K562 (cell line): ENCODE data around the gene ARHGDIB. TPM values are rescaled to one million over a fixed set of nuclear protein-coding genes. Genes with fewer than 3 reads are reported as not detected.

ENCODE experiments used
- ATAC-seq: fragments of 200-7000 bp; cut with Tn5 transposase; 3 replicates; pipeline ENCODE4 v1.9.1; 2020; ENCODE audit warnings: moderate library complexity
- BruUV-seq: library from RNA; stranded (reverse); fragments of 400-500 nt; replicated peaks from 2 replicates; lab custom pipeline; 2021; lab: Mats Ljungman, UMichigan
- CTCF ChIA-PET: fragments of 300-600 bp; formaldehyde crosslinking; extraction: SDS; loops from one replicate; lab custom pipeline; 2021; ENCODE audit warnings: low intra/inter-chr PET ratio; lab: Yijun Ruan, JAX
- POLR2A ChIA-PET: fragments of 300-600, 350-650 bp; sonication (Branson Sonifier 250); formaldehyde crosslinking; extraction: SDS; loops from one replicate; lab custom pipeline; 2021; ENCODE audit warnings: antibody characterized with exemption, inconsistent platforms; lab: Yijun Ruan, JAX
- DNase-seq, 4 experiments: peaks; one replicate each; pipeline versions ENCODE4 v3.0.0 to v3.0.0-alpha.2; 2011 to 2018; ENCODE audit warnings: low spot score in 3 of 4, mixed read lengths in 3 of 4; ENCODE audit errors: extremely low read depth in 1 of 4
- FAIRE-seq: peaks from 2 replicates; lab custom pipeline; 2011; peaks lifted over from hg19 to GRCh38; lab: Jason Lieb, UNC
- H2AFZ ChIP-seq: 2 replicates; pipeline ENCODE4 v1.6.0; 2011; ENCODE audit warnings: low read depth, low read length, control low read depth, inconsistent platforms
- H3K27ac ChIP-seq: fragments of 200-600 bp; 3 replicates; pipeline ENCODE4 v1.8.0; 2011; ENCODE audit warnings: low read depth, mild to moderate bottlenecking, control low read depth, inconsistent platforms, low read length, moderate library complexity, mixed read lengths; ENCODE audit errors: extremely low read depth
- H3K27me3 ChIP-seq, 2 experiments: fragments of 300-600 bp in 1 of 2; 2 replicates in 1 of 2; 3 replicates in 1 of 2; pipeline versions ENCODE4 v1.6.0 to v1.8.0; 2011; ENCODE audit warnings: inconsistent platforms in 2 of 2, low read length in 2 of 2, mild to moderate bottlenecking in 1 of 2, mixed read lengths in 1 of 2, moderate library complexity in 1 of 2; ENCODE audit not compliant: control insufficient read depth in 2 of 2, insufficient read depth in 2 of 2
- H3K36me3 ChIP-seq: fragments of 300-600 bp; 3 replicates; pipeline ENCODE4 v1.8.0; 2011; ENCODE audit warnings: mild to moderate bottlenecking, low read length, inconsistent platforms; ENCODE audit not compliant: control insufficient read depth, insufficient read depth
- H3K4me1 ChIP-seq, 2 experiments: fragments of 200-600 bp in 1 of 2; replicated peaks in 1 of 2; 2 replicates in 1 of 2; 3 replicates in 1 of 2; pipeline versions ENCODE4 v1.5.1 to v1.8.0; 2011; ENCODE audit warnings: inconsistent platforms in 2 of 2, low read length in 2 of 2, mild to moderate bottlenecking in 1 of 2, mixed read lengths in 1 of 2, moderate library complexity in 1 of 2; ENCODE audit not compliant: control insufficient read depth in 2 of 2, insufficient read depth in 2 of 2
- H3K4me2 ChIP-seq: 2 replicates; pipeline ENCODE4 v1.6.1; 2011; ENCODE audit warnings: low read length, control low read depth, inconsistent platforms, mixed read lengths; ENCODE audit not compliant: insufficient read depth
- H3K4me3 ChIP-seq: fragments of 200-600 bp; sonication (generic), shearing (Covaris generic); 2 replicates; pipeline ENCODE4 v1.5.1; 2016; ENCODE audit warnings: control low read depth, inconsistent platforms
- H3K79me2 ChIP-seq: fragments of 200-600 bp; 3 replicates; pipeline ENCODE4 v1.8.0; 2011; ENCODE audit warnings: low read length, inconsistent platforms; ENCODE audit not compliant: control insufficient read depth, insufficient read depth
- H3K9ac ChIP-seq, 2 experiments: 2 replicates each; pipeline versions ENCODE4 v1.6.0 to v1.6.1; 2011; ENCODE audit warnings: low read depth in 2 of 2, low read length in 2 of 2, control low read depth in 1 of 2, inconsistent platforms in 1 of 2, mild to moderate bottlenecking in 1 of 2, mixed read lengths in 1 of 2; ENCODE audit not compliant: insufficient read depth in 1 of 2
- H3K9me1 ChIP-seq: one replicate; pipeline ENCODE4 v1.6.0; 2011; ENCODE audit warnings: inconsistent platforms, mild to moderate bottlenecking, low read length, moderate library complexity; ENCODE audit not compliant: control insufficient read depth, insufficient read depth
- H3K9me3 ChIP-seq: replicated peaks from 2 replicates; pipeline ENCODE4 v1.5.1; 2011; ENCODE audit warnings: low read depth, low read length, inconsistent platforms; ENCODE audit not compliant: control insufficient read depth, insufficient read depth
- H4K20me1 ChIP-seq: replicated peaks from 2 replicates; pipeline ENCODE4 v1.6.1; 2011; ENCODE audit warnings: low read length, inconsistent platforms, mixed read lengths; ENCODE audit not compliant: control insufficient read depth, insufficient read depth
- ATF1 ChIP-seq, 2 experiments: fragments of 450-650 bp in 1 of 2; IDR thresholded peaks; 2 replicates each; pipeline ENCODE4 v1.6.1; 2016; ENCODE audit warnings: missing compliant biosample characterization in 1 of 2, missing genetic modification characterization in 1 of 2
- CBX8 ChIP-seq: fragments of 200-600 bp; sonication (generic); IDR thresholded peaks from 2 replicates; pipeline ENCODE4 v1.6.1; 2012; ENCODE audit warnings: borderline replicate concordance, mixed run types, low read depth, mild to moderate bottlenecking, moderate library complexity, mixed read lengths, low read length, control low read depth, inconsistent platforms; ENCODE audit not compliant: poor library complexity, severe bottlenecking; ENCODE audit errors: extremely low read depth
- CREB3 ChIP-seq: fragments of 450-650 bp; conservative IDR thresholded peaks from 2 replicates; pipeline ENCODE4 v1.6.1; 2016; ENCODE audit warnings: missing genetic modification characterization, low read depth, mild to moderate bottlenecking, missing compliant biosample characterization, moderate library complexity
- CTBP1 ChIP-seq: fragments of 450-650 bp; IDR thresholded peaks from 2 replicates; pipeline ENCODE4 v1.6.1; 2016; ENCODE audit warnings: borderline replicate concordance
- DEAF1 ChIP-seq: fragments of 450-650 bp; formaldehyde crosslinking; IDR thresholded peaks from 2 replicates; pipeline ENCODE4 v1.4.0; 2020; ENCODE audit warnings: mild to moderate bottlenecking, moderate library complexity
- ELF1 ChIP-seq: fragments of 200-800 bp; sonication (Bioruptor generic); IDR thresholded peaks from 2 replicates; pipeline ENCODE4 v1.6.1; 2016; ENCODE audit warnings: missing genetic modification characterization, missing compliant biosample characterization
- ESRRA ChIP-seq: fragments of 450-650 bp; IDR thresholded peaks from 2 replicates; pipeline ENCODE4 v1.6.1; 2014; ENCODE audit warnings: low read depth, mild to moderate bottlenecking, moderate library complexity, borderline replicate concordance
- EWSR1 ChIP-seq: fragments of 450-650 bp; IDR thresholded peaks from 2 replicates; pipeline ENCODE4 v1.6.1; 2018; ENCODE audit warnings: borderline replicate concordance, mild to moderate bottlenecking, low read depth, moderate library complexity; ENCODE audit not compliant: partially characterized antibody
- FIP1L1 ChIP-seq: fragments of 200-400 bp; formaldehyde crosslinking; IDR thresholded peaks from 2 replicates; pipeline ENCODE4 v1.6.1; 2018; ENCODE audit warnings: mild to moderate bottlenecking, low read depth, low read length; ENCODE audit not compliant: poor library complexity, severe bottlenecking
- HNRNPUL1 ChIP-seq: fragments of 200-400 bp; formaldehyde crosslinking; IDR thresholded peaks from 2 replicates; pipeline ENCODE4 v1.6.1; 2017; ENCODE audit warnings: low read length
- KLF6 ChIP-seq: fragments of 250-450 bp; sonication (Bioruptor Pico); IDR thresholded peaks from 2 replicates; pipeline ENCODE4 v1.4.0; 2020; ENCODE audit warnings: mild to moderate bottlenecking, moderate library complexity, borderline replicate concordance
- PRPF4 ChIP-seq: fragments of 200-400 bp; formaldehyde crosslinking; IDR thresholded peaks from one replicate; pipeline ENCODE4 v1.6.1; 2017; ENCODE audit warnings: low read length, low read depth, mild to moderate bottlenecking; ENCODE audit not compliant: insufficient read depth, poor library complexity, severe bottlenecking
- ZNF316 ChIP-seq: fragments of 450-650 bp; IDR thresholded peaks from 2 replicates; pipeline ENCODE4 v1.6.1; 2016
- ZNF551 ChIP-seq: fragments of 250-450 bp; sonication (Bioruptor Pico); IDR thresholded peaks from 2 replicates; pipeline ENCODE4 v1.5.0; 2021; ENCODE audit warnings: mild to moderate bottlenecking, moderate library complexity
- ZNF639 ChIP-seq, 2 experiments: fragments of 200-800 bp in 1 of 2; sonication (Bioruptor generic) in 1 of 2; sonication (generic) in 1 of 2; formaldehyde crosslinking in 1 of 2; IDR thresholded peaks in 1 of 2; conservative IDR thresholded peaks in 1 of 2; 2 replicates each; pipeline versions ENCODE4 v1.5.0 to v1.6.1; 2016 to 2020; ENCODE audit warnings: missing compliant biosample characterization in 1 of 2, missing genetic modification characterization in 1 of 2, missing genetic modification reagents in 1 of 2
- ZSCAN29 ChIP-seq: fragments of 450-650 bp; IDR thresholded peaks from 2 replicates; pipeline ENCODE4 v1.6.1; 2017
- WGBS: fragments of 100-300 bp; shearing (Covaris generic); methylation state at CpG from one replicate; pipeline ENCODE4 v1.1.6; 2016; ENCODE audit warnings: low coverage, mixed read lengths; ENCODE audit not compliant: insufficient coverage; ENCODE audit errors: missing lambda C conversion rate; 5-methylcytosine and 5-hydroxymethylcytosine counted together
- in situ Hi-C: fragments of 300-500 bp; cut with MboI; formaldehyde crosslinking; loops from 4 replicates; pipeline ENCODE4 v1.15.0; 2018; ENCODE audit warnings: inconsistent platforms, mixed read lengths
- intact Hi-C: fragments of 100-400 bp; cut with micrococcal nuclease; formaldehyde crosslinking; loops from 2 replicates; pipeline ENCODE4 v1.14.2; 2022
- polyA plus RNA-seq, 8 experiments: library from polyadenylated mRNA; depleted of rRNA in 4 of 8; stranded (reverse) in 5 of 8; unstranded in 3 of 8; fragments of >200 nt; fragmentation: Nextera tagmentation in 2 of 8; fragmentation: Illumina TruSeq in 1 of 8; extraction: Ambion mirVana in 2 of 8; extraction: Trizol in 1 of 8; gene quantifications; 2 replicates each; pipeline versions ENCODE4 v1.2.1 to v1.2.3, GENCODE V29; 2011 to 2014; ENCODE audit warnings: inconsistent platforms in 1 of 8, missing spikeins in 1 of 8
- total RNA-seq, 7 experiments: library from RNA; depleted of rRNA in 6 of 7; stranded (reverse); fragments of >200 nt in 6 of 7; fragmentation: Illumina TruSeq in 2 of 7; extraction: Trizol in 2 of 7; gene quantifications; 2 replicates each; pipeline versions ENCODE4 v1.2.1 to v1.2.3, GENCODE V29; 2011 to 2021; ENCODE audit warnings: low replicate concordance in 1 of 7

Gene ARHGDIB
- total and polyA plus RNA-seq, 9 of the 15 experiments (the other 6 are each of a cell fraction or from before 2014, with no cell fraction given) = 9.5 to 204 (median 116) TPM

DNA sequence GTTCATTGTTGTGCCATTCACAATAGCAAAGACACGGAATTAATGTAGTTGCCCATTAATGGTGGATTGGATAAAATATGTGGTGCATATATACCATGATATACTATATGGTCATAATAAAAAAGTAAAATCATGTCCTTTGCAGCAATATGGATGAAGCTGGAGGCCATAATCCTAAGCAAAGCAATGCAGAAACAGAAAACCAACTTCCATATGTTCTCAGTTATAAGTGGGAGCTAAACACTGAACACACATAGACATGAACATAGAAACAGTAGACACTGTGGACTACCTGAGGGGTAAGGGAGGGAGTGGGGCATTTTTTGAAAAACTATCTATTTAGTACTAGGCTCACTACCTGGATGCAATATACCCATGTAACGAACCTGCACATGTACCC lies 20.0 kb downstream of the ARHGDIB start:
- WGBS = 36% methylated on average over 2 of the region's 2 CpGs
- no peak overlapping the region for H3K4me2 ChIP-seq
- H3K4me3 ChIP-seq = no peak overlapping the region
- H3K9me1 ChIP-seq = no peaks in the 10 kb centered on the region
- H3K4me1 ChIP-seq = no peaks in the 10 kb centered on the region
- BruUV-seq = no TSS peak
- H3K9ac ChIP-seq = no peak overlapping the region
- CTCF ChIA-PET = no interaction called here
- no peak overlapping the region for H2AFZ ChIP-seq
- ATAC-seq (no peak), FAIRE-seq (no peak), DNase-seq (no peak)
- no peaks in the 10 kb centered on the region for H3K79me2 ChIP-seq
- TF ChIP-seq ESRRA (no peak), ZNF316 (no peak), CBX8 (no peak), ELF1 (tag) (no peak), ATF1 (CRISPR knock-in tag; IDR thresholded peaks at IDR 0.05) (no peak), ATF1 (tag; IDR thresholded peaks at IDR 0.05) (no peak), DEAF1 (CRISPR knock-in tag) (no peak), ZNF639 (CRISPR knock-in tag; conservative IDR thresholded peaks at IDR 0.05 in 1 of 2, IDR thresholded peaks at IDR 0.05 in 1 of 2) (no peak), CREB3 (tag) (no peak), EWSR1 (no peak), ZSCAN29 (no peak), HNRNPUL1 (no peak), FIP1L1 (no peak), ZNF551 (CRISPR knock-in tag) (no peak), CTBP1 (no peak), KLF6 (CRISPR knock-in tag) (no peak), PRPF4 (no peak)
- no peaks in the 10 kb centered on the region for H4K20me1 ChIP-seq
- no peaks in the 10 kb centered on the region for H3K27me3 ChIP-seq
- no peak overlapping the region for H3K27ac ChIP-seq
- POLR2A ChIA-PET = no interaction called here
- peaks cover 10% of the 10 kb centered on the region; the same call in 1 of the 3 replicates for H3K36me3 ChIP-seq
- in situ Hi-C loops = no loop called here
- intact Hi-C loops = no loop called here
- no peaks in the 10 kb centered on the region for H3K9me3 ChIP-seq
